ENCODE measurements around the gene SORCS2. TPM values are rescaled to one million over a fixed set of nuclear protein-coding genes. Genes with fewer than 3 reads are reported as not detected.

SORCS2 gene
- polyA plus RNA-seq, 3 donors, result 0.46 to 0.55 TPM; not detected in 1

DNA sequence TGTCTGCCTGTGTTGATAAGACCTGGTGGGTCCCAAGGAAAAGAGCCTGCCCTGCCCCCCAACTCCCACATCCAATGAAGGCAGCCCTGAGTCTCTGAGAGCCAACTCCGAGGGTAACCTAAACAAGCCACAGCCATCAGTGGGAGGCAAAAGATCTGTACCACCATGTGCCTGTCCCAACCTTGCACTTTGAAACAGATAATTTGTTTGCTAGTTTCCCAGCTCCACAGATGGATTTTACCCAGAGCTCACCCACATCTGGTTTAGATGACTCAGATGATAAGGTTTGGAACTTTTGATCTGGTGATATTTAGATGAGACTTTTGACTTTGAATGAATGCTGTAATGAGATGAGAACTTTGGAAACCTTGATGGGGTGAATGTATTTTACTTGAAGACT is 488.4 kb downstream of the SORCS2 start:
- Mint-ChIP-seq H3K9me3 (peaks cover 2 to 22% (median 3%) of the 10 kb centered on the region in 7 donors), H3K36me3 (peaks cover 0 to 3% of the 10 kb centered on the region in 2 donors), H3K4me3 (no peak overlapping the region), H3K27me3 (ENCODE audit: low read depth in 3 of 3) (peaks cover 2 to 19% (median 12%) of the 10 kb centered on the region in 3 donors), H3K4me1 (peaks cover 5% of the 10 kb centered on the region), H3K27ac (no peak overlapping the region)
- Histone ChIP-seq H3K79me2 (ENCODE audit: insufficient read depth, low read length) (no peaks in the 10 kb centered on the region), H3K4me1 (ENCODE audit: control insufficient read depth in 1 of 2, insufficient read depth in 2 of 2, low read length in 2 of 2) (no peaks in the 10 kb centered on the region), H3K36me3 (replicated peaks in 1 of 2; ENCODE audit: control insufficient read depth in 1 of 2, insufficient read depth in 2 of 2, low read length in 2 of 2) (no peaks in the 10 kb centered on the region), H3K9ac (ENCODE audit: insufficient read depth, low read length, poor library complexity, severe bottlenecking) (no peak overlapping the region), H3K27me3 (ENCODE audit: control insufficient read depth in 2 of 2, insufficient read depth in 2 of 2, low read length in 2 of 2) (no peaks in the 10 kb centered on the region), H3K9me3 (replicated peaks in 1 of 2; ENCODE audit: control insufficient read depth in 1 of 2, insufficient read depth in 1 of 2, low read length in 2 of 2) (peaks cover 0 to 18% of the 10 kb centered on the region in 2 donors), H3K4me3 (replicated peaks in 1 of 3; ENCODE audit: low read depth in 2 of 3, low read length in 3 of 3) (no peak overlapping the region), H3K4me2 (replicated peaks; ENCODE audit: extremely low read depth, low read length, poor library complexity, severe bottlenecking) (no peak overlapping the region), H2AFZ (ENCODE audit: insufficient read depth, low read depth, low read length, poor library complexity, severe bottlenecking) (no peak overlapping the region), H3K27ac (ENCODE audit: low read depth in 1 of 2, low read length in 2 of 2) (no peak overlapping the region), H4K20me1 (ENCODE audit: insufficient read depth, low read length) (no peaks in the 10 kb centered on the region)
- no peak for DNase-seq
- no CpG with 5 or more reads among the region's 1 CpG for WGBS (ENCODE audit: insufficient coverage)
- TF ChIP-seq, protein P1, sequence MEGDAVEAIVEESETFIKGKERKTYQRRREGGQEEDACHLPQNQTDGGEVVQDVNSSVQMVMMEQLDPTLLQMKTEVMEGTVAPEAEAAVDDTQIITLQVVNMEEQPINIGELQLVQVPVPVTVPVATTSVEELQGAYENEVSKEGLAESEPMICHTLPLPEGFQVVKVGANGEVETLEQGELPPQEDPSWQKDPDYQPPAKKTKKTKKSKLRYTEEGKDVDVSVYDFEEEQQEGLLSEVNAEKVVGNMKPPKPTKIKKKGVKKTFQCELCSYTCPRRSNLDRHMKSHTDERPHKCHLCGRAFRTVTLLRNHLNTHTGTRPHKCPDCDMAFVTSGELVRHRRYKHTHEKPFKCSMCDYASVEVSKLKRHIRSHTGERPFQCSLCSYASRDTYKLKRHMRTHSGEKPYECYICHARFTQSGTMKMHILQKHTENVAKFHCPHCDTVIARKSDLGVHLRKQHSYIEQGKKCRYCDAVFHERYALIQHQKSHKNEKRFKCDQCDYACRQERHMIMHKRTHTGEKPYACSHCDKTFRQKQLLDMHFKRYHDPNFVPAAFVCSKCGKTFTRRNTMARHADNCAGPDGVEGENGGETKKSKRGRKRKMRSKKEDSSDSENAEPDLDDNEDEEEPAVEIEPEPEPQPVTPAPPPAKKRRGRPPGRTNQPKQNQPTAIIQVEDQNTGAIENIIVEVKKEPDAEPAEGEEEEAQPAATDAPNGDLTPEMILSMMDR (IDR thresholded peaks at IDR 0.05), result no peak
- intact Hi-C loops (cut with micrococcal nuclease), result no loop called here

DNA sequence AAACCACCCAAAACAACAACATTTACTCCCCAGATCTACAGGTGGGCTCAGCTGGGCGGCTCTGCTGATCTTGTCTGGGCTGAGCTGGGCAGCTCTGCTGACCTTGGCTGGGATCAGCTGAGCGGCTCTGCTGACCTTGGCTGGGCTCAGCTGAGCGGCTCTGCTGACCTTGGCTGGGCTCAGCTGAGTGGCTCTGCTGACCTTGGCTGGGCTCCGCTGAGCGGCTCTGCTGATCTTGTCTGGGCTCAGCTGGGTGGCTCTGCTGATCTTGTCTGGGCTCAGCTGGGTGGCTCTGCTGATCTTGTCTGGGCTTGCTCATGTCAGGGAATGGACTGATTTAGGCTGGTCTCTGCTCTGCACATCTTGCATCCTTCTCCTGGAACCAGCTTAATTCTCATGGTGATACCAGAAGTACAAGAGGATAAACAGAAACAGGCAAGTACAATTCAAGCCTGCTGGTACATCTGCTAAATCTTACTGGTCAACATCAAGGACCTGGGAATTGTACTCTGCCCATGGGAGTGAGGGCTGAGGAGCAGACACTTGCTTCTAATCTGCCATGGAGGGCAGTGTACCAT is 490.9 kb downstream of the SORCS2 start:
- Histone ChIP-seq H4K20me1 (ENCODE audit: insufficient read depth, low read length) (no peaks in the 10 kb centered on the region), H3K4me3 (replicated peaks in 1 of 3; ENCODE audit: low read depth in 2 of 3, low read length in 3 of 3) (no peak overlapping the region), H3K9ac (ENCODE audit: insufficient read depth, low read length, poor library complexity, severe bottlenecking) (no peak overlapping the region), H2AFZ (ENCODE audit: insufficient read depth, low read depth, low read length, poor library complexity, severe bottlenecking) (no peak overlapping the region), H3K79me2 (ENCODE audit: insufficient read depth, low read length) (no peaks in the 10 kb centered on the region), H3K4me2 (replicated peaks; ENCODE audit: extremely low read depth, low read length, poor library complexity, severe bottlenecking) (no peak overlapping the region), H3K9me3 (replicated peaks in 1 of 2; ENCODE audit: control insufficient read depth in 1 of 2, insufficient read depth in 1 of 2, low read length in 2 of 2) (peaks cover 0 to 18% of the 10 kb centered on the region in 2 donors), H3K27me3 (ENCODE audit: control insufficient read depth in 2 of 2, insufficient read depth in 2 of 2, low read length in 2 of 2) (no peaks in the 10 kb centered on the region), H3K4me1 (ENCODE audit: control insufficient read depth in 1 of 2, insufficient read depth in 2 of 2, low read length in 2 of 2) (no peaks in the 10 kb centered on the region), H3K36me3 (replicated peaks in 1 of 2; ENCODE audit: control insufficient read depth in 1 of 2, insufficient read depth in 2 of 2, low read length in 2 of 2) (no peaks in the 10 kb centered on the region), H3K27ac (ENCODE audit: low read depth in 1 of 2, low read length in 2 of 2) (no peak overlapping the region)
- Mint-ChIP-seq H3K4me1 (no peaks in the 10 kb centered on the region), H3K27me3 (ENCODE audit: low read depth in 3 of 3) (peaks cover 2 to 12% (median 4%) of the 10 kb centered on the region in 3 donors), H3K4me3 (no peak overlapping the region), H3K36me3 (peaks cover 0 to 3% of the 10 kb centered on the region in 2 donors), H3K27ac (no peak overlapping the region), H3K9me3 (peaks cover 2 to 22% (median 3%) of the 10 kb centered on the region in 7 donors)
- TF ChIP-seq, protein P1 (IDR thresholded peaks at IDR 0.05), result no peak
- DNase-seq, result no peak
- WGBS (ENCODE audit: insufficient coverage), result 95% methylated on average over 5 of the region's 5 CpGs
- intact Hi-C loops (cut with micrococcal nuclease), result no loop called here

Data from CD14-positive monocyte (primary cell).